HG03439 (cell line): Measurements from ENCODE around the gene LRRC26.
"Not testable (repeated sequence)": the region's sequence is repeated elsewhere in the genome, so short reads cannot be mapped to it uniquely, and the experiment has no call there.

Source experiments
- ATAC-seq: cut with Tn5 transposase; IDR thresholded peaks from one replicate; pipeline ENCODE4 v1.9.1; 2021; ENCODE audit warnings: mild to moderate bottlenecking, moderate library complexity; ENCODE audit not compliant: unreplicated experiment

LRRC26 gene

DNA sequence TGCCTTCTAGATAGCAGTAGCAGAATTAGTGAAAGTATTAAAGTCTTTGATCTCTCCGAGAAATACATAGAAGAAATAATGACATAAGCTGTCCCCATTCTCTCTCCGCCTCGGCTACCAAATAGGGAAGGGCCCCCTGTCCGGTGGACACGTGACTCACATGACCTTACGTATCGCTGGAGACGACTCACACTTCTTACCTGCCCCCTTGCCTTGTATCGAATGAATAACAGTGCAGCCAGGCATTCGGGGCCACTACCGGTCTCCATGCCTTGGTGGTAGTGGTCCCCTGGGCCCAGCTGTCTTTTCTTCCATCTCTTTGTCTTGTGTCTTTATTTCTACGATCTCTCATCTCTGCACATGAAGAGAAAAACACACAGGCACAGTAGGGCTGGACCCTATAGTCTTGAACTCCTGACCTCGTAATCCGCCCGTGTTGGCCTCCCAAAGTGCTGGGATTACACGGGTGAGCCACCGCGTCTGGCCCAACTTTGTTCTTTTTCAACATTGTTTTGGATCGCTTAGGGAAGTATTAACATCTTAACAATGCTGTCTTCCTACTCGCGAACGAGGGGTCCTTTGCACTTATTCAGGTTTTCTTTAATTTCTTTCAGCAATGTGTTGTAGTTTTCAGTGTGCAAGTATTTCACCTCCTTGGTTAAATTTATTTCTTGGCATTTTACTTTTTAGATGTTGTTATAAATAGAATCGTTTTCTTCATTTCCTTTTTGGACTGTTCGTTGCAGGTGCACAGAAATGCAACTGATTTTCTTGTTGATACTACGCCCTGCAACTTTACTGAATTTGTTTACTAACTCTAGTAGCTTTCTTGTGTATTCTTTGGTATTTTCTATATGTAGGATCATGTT lies 47.7 kb downstream of the LRRC26 start:
- ATAC-seq: not testable (repeated sequence)
